HEK293 (cell line): ENCODE results near the gene SLC5A7.

ENCODE experiments used
- CTCF ChIA-PET: fragments of 350-600 bp; formaldehyde crosslinking; extraction: SDS; loops from one replicate; lab custom pipeline; 2021; ENCODE audit warnings: antibody characterized with exemption; lab: Yijun Ruan, JAX
- POLR2A ChIA-PET: fragments of 300-600 bp; formaldehyde crosslinking; extraction: SDS; loops from one replicate; lab custom pipeline; 2020; ENCODE audit warnings: antibody characterized with exemption, inconsistent platforms; lab: Yijun Ruan, JAX
- H3K27ac ChIP-seq: fragments of 200-500 bp; sonication (Bioruptor generic); 2 replicates; pipeline ENCODE4 v1.5.1; 2014; ENCODE audit warnings: low read depth, low read length, control low read depth, inconsistent platforms; ENCODE audit errors: extremely low read depth
- H3K36me3 ChIP-seq, 2 experiments: fragments of 200-500 bp in 1 of 2; sonication (Bioruptor generic) in 1 of 2; 1 replicate in 1 of 2; 2 replicates in 1 of 2; pipeline ENCODE4 v1.5.1; 2014 to 2017; ENCODE audit warnings: inconsistent platforms in 2 of 2, low read length in 2 of 2; ENCODE audit not compliant: control insufficient read depth in 2 of 2, insufficient read depth in 1 of 2
- H3K4me1 ChIP-seq: fragments of 200-500 bp; sonication (Bioruptor generic); 2 replicates; pipeline ENCODE4 v1.5.1; 2014; ENCODE audit warnings: mild to moderate bottlenecking, low read length, inconsistent platforms; ENCODE audit not compliant: control insufficient read depth, insufficient read depth
- H3K4me3 ChIP-seq: 2 replicates; pipeline ENCODE4 v1.5.1; 2011; ENCODE audit warnings: low read depth, mild to moderate bottlenecking, control low read depth, low read length, moderate library complexity
- H3K9me3 ChIP-seq: fragments of 200-500 bp; sonication (Bioruptor generic); 2 replicates; pipeline ENCODE4 v1.5.1; 2014; ENCODE audit warnings: low read depth, low read length, inconsistent platforms; ENCODE audit not compliant: control insufficient read depth, insufficient read depth
- GLI4 ChIP-seq: fragments of 450-650 bp; formaldehyde crosslinking; IDR thresholded peaks from 2 replicates; pipeline ENCODE4 v1.5.1; 2016; ENCODE audit warnings: missing biosample characterization, missing genetic modification characterization
- SP7 ChIP-seq: fragments of 450-650 bp; formaldehyde crosslinking; IDR thresholded peaks from 2 replicates; pipeline ENCODE4 v1.5.1; 2016; ENCODE audit warnings: missing biosample characterization, missing genetic modification characterization
- ZNF10 ChIP-seq: fragments of 450-650 bp; formaldehyde crosslinking; IDR thresholded peaks from 2 replicates; pipeline ENCODE4 v1.5.1; 2017; ENCODE audit warnings: missing biosample characterization, missing genetic modification characterization
- ZNF223 ChIP-seq: fragments of 450-650 bp; formaldehyde crosslinking; IDR thresholded peaks from 2 replicates; pipeline ENCODE4 v1.5.1; 2016; ENCODE audit warnings: missing biosample characterization, missing genetic modification characterization
- ZNF23 ChIP-seq: fragments of 450-650 bp; formaldehyde crosslinking; IDR thresholded peaks from 2 replicates; pipeline ENCODE4 v1.5.1; 2016; ENCODE audit warnings: missing biosample characterization, missing genetic modification characterization, borderline replicate concordance
- ZNF24 ChIP-seq: fragments of 450-650 bp; formaldehyde crosslinking; IDR thresholded peaks from 2 replicates; pipeline ENCODE4 v1.5.1; 2016; ENCODE audit warnings: missing biosample characterization, missing genetic modification characterization
- ZNF26 ChIP-seq: fragments of 450-650 bp; formaldehyde crosslinking; IDR thresholded peaks from 2 replicates; pipeline ENCODE4 v1.5.1; 2016; ENCODE audit warnings: missing biosample characterization, missing genetic modification characterization
- ZNF274 ChIP-seq, 2 experiments: fragments of 200-500 bp in 1 of 2; fragments of 450-650 bp in 1 of 2; sonication (Bioruptor generic) in 1 of 2; formaldehyde crosslinking in 1 of 2; IDR thresholded peaks; 2 replicates each; pipeline versions ENCODE4 v1.5.1 to v1.6.1; 2014 to 2016; ENCODE audit warnings: borderline replicate concordance in 1 of 2, inconsistent platforms in 1 of 2, low read length in 1 of 2, missing biosample characterization in 1 of 2, missing genetic modification characterization in 1 of 2
- ZNF416 ChIP-seq: fragments of 450-650 bp; formaldehyde crosslinking; IDR thresholded peaks from 2 replicates; pipeline ENCODE4 v1.5.1; 2016; ENCODE audit warnings: missing biosample characterization, missing genetic modification characterization
- ZNF513 ChIP-seq: fragments of 450-650 bp; IDR thresholded peaks from 2 replicates; pipeline ENCODE4 v1.5.1; 2018; ENCODE audit warnings: missing biosample characterization, missing genetic modification characterization

SLC5A7 gene

GRCh38 chr2:108058576-108059137 lies 72.3 kb downstream of the SLC5A7 start (continued):
- no peak for TF ChIP-seq ZNF26 (tag by site-specific recombination)
- TF ChIP-seq SP7 (tag by site-specific recombination): no peak
- TF ChIP-seq GLI4: no peak

- no peak overlapping the region for H3K4me3 ChIP-seq
- POLR2A ChIA-PET: no interaction called here
- CTCF ChIA-PET: no interaction called here
- no peaks in the 10 kb centered on the region for H3K36me3 ChIP-seq
- TF ChIP-seq ZNF10 (tag by site-specific recombination) (no peak), ZNF223 (tag by site-specific recombination) (no peak), ZNF416 (no peak), ZNF274 (IDR thresholded peaks at IDR 0.05; ENCODE audit: low read length) (no peak), ZNF274 (tag by site-specific recombination; IDR thresholded peaks at IDR 0.05; ENCODE audit: borderline replicate concordance) (no peak), ZNF513 (tag by site-specific recombination) (no peak), ZNF24 (tag by site-specific recombination) (no peak), ZNF23 (no peak)
- TF ChIP-seq, all 188 proteins: peak for 0
- H3K4me1 ChIP-seq: no peaks in the 10 kb centered on the region
- H3K27ac ChIP-seq: no peak overlapping the region
- no peaks in the 10 kb centered on the region for H3K9me3 ChIP-seq
Measured at GRCh38 chr2:108061439-108062042, 75.2 kb downstream of the SLC5A7 start.
